Epidermal melanocyte (primary cell): ENCODE results near the gene FOXO6.

ENCODE experiments used
- DNase-seq: peaks from one replicate; pipeline ENCODE4 v3.0.0; 2011; ENCODE audit warnings: low spot score; ENCODE audit not compliant: insufficient read length

FOXO6 gene

GRCh38 chr1:41360786-41361494, at the start of gene FOXO6:
TSS of gene FOXO6 (plus strand) at chr1:41361434.
- DNase-seq, result peak; percentile 100

GRCh38 chr1:41312991-41313645, 48.1 kb upstream of the FOXO6 start:
- no peak for DNase-seq

GRCh38 chr1:41313661-41314131, 47.5 kb upstream of the FOXO6 start:
- no peak for DNase-seq

GRCh38 chr1:41314376-41315145, 46.7 kb upstream of the FOXO6 start:
- no peak for DNase-seq

GRCh38 chr1:41315146-41315822, 46.0 kb upstream of the FOXO6 start:
- DNase-seq, result no peak

- DNase-seq, result no peak
Observed at GRCh38 chr1:41315871-41316270, 45.4 kb upstream of the FOXO6 start.

- DNase-seq, result no peak
Observed at GRCh38 chr1:41317361-41317760, 43.9 kb upstream of the FOXO6 start.

- DNase-seq, result no peak
Observed at GRCh38 chr1:41318135-41318534, 43.1 kb upstream of the FOXO6 start.

- no peak for DNase-seq
Observed at GRCh38 chr1:41319106-41319755, 42.0 kb upstream of the FOXO6 start.

- DNase-seq, result no peak
Observed at GRCh38 chr1:41319807-41320711, 41.2 kb upstream of the FOXO6 start.

- no peak for DNase-seq
Observed at GRCh38 chr1:41320895-41321676, 40.1 kb upstream of the FOXO6 start.

GRCh38 chr1:41322101-41322661, 39.1 kb upstream of the FOXO6 start:
- DNase-seq, result no peak

- no peak for DNase-seq
Observed at GRCh38 chr1:41322835-41323234, 38.4 kb upstream of the FOXO6 start.

- no peak for DNase-seq
Observed at GRCh38 chr1:41323243-41323642, 38.0 kb upstream of the FOXO6 start.

- DNase-seq, result no peak
Observed at GRCh38 chr1:41325801-41326200, 35.4 kb upstream of the FOXO6 start.

GRCh38 chr1:41327383-41327999, 33.7 kb upstream of the FOXO6 start:
- DNase-seq, result no peak

- no peak for DNase-seq
Observed at GRCh38 chr1:41328001-41328615, 33.1 kb upstream of the FOXO6 start.
